ENCODE results near the gene JAG1.

JAG1 gene

GRCh38 chr20:10671919-10672623 lies 1.7 kb downstream of the JAG1 start:
- no peak for TF ChIP-seq TCF12 (IDR thresholded peaks at IDR 0.05; ENCODE audit: low read depth)
- no peak for TF ChIP-seq FOXM1 (IDR thresholded peaks at IDR 0.05; ENCODE audit: borderline replicate concordance, low read depth)
- peak; percentile 74 for TF ChIP-seq EGR1 (IDR thresholded peaks at IDR 0.05)
- no peak for TF ChIP-seq TEAD4 (IDR thresholded peaks at IDR 0.05)
- TF ChIP-seq NFIC (IDR thresholded peaks at IDR 0.05), result peak; percentile 33; the same call in 1 of the 2 replicates

- TF ChIP-seq NFIC (IDR thresholded peaks at IDR 0.05) (peak; percentile 47), USF1 (IDR thresholded peaks at IDR 0.05) (peak; percentile 72), MAX (IDR thresholded peaks at IDR 0.05) (peak; percentile 91), TCF12 (IDR thresholded peaks at IDR 0.05; ENCODE audit: low read depth) (peak; percentile 42; the same call in 1 of the 2 replicates), RAD21 (IDR thresholded peaks at IDR 0.05; ENCODE audit: low read depth) (peak; percentile 35), CEBPB (IDR thresholded peaks at IDR 0.05) (peak; percentile 69), TAF1 (IDR thresholded peaks at IDR 0.05; ENCODE audit: low read depth) (no peak), TEAD4 (IDR thresholded peaks at IDR 0.05) (no peak)
Observed at GRCh38 chr20:10671221-10671918, 2.4 kb downstream of the JAG1 start.

GRCh38 chr20:10670501-10671220 lies 3.1 kb downstream of the JAG1 start:
- no peak for TF ChIP-seq TCF12 (IDR thresholded peaks at IDR 0.05; ENCODE audit: low read depth)
- TF ChIP-seq REST (IDR thresholded peaks at IDR 0.05; ENCODE audit: low read depth), result no peak
- TF ChIP-seq NFIC (IDR thresholded peaks at IDR 0.05), result no peak
- no peak for TF ChIP-seq ZBTB7A (IDR thresholded peaks at IDR 0.05; ENCODE audit: low read depth)
- no peak for TF ChIP-seq CREB1 (IDR thresholded peaks at IDR 0.05; ENCODE audit: low read depth)
- no peak for TF ChIP-seq TEAD4 (IDR thresholded peaks at IDR 0.05)
- no peak for TF ChIP-seq TAF1 (IDR thresholded peaks at IDR 0.05; ENCODE audit: low read depth)
- TF ChIP-seq YY1 (IDR thresholded peaks at IDR 0.05; ENCODE audit: low read depth), result no peak
- no peak for TF ChIP-seq EP300 (IDR thresholded peaks at IDR 0.05; ENCODE audit: borderline replicate concordance)
- no peak for TF ChIP-seq MAX (IDR thresholded peaks at IDR 0.05)
- no peak for TF ChIP-seq FOXM1 (IDR thresholded peaks at IDR 0.05; ENCODE audit: borderline replicate concordance, low read depth)
- no peak for TF ChIP-seq EGR1 (IDR thresholded peaks at IDR 0.05)

GRCh38 chr20:10669843-10670446 lies 3.9 kb downstream of the JAG1 start:
- TF ChIP-seq CREB1 (IDR thresholded peaks at IDR 0.05; ENCODE audit: low read depth), result no peak
- TF ChIP-seq TCF12 (IDR thresholded peaks at IDR 0.05; ENCODE audit: low read depth), result no peak
- TF ChIP-seq YY1 (IDR thresholded peaks at IDR 0.05; ENCODE audit: low read depth), result no peak
- no peak for TF ChIP-seq FOXM1 (IDR thresholded peaks at IDR 0.05; ENCODE audit: borderline replicate concordance, low read depth)
- no peak for TF ChIP-seq REST (IDR thresholded peaks at IDR 0.05; ENCODE audit: low read depth)
- TF ChIP-seq TEAD4 (IDR thresholded peaks at IDR 0.05), result no peak
- no peak for TF ChIP-seq RAD21 (IDR thresholded peaks at IDR 0.05; ENCODE audit: low read depth)
- no peak for TF ChIP-seq NFIC (IDR thresholded peaks at IDR 0.05)
- no peak for TF ChIP-seq CEBPB (IDR thresholded peaks at IDR 0.05)
- no peak for TF ChIP-seq MAX (IDR thresholded peaks at IDR 0.05)

- TF ChIP-seq EGR1 (IDR thresholded peaks at IDR 0.05), result no peak
- no peak for TF ChIP-seq RAD21 (IDR thresholded peaks at IDR 0.05; ENCODE audit: low read depth)
- TF ChIP-seq TAF1 (IDR thresholded peaks at IDR 0.05; ENCODE audit: low read depth), result no peak
- no peak for TF ChIP-seq REST (IDR thresholded peaks at IDR 0.05; ENCODE audit: low read depth)
- TF ChIP-seq MAX (IDR thresholded peaks at IDR 0.05), result no peak
- no peak for TF ChIP-seq YY1 (IDR thresholded peaks at IDR 0.05; ENCODE audit: low read depth)
- TF ChIP-seq TCF12 (IDR thresholded peaks at IDR 0.05; ENCODE audit: low read depth), result no peak
- TF ChIP-seq NFIC (IDR thresholded peaks at IDR 0.05), result no peak
- TF ChIP-seq FOXM1 (IDR thresholded peaks at IDR 0.05; ENCODE audit: borderline replicate concordance, low read depth), result no peak
- TF ChIP-seq CEBPB (IDR thresholded peaks at IDR 0.05), result no peak
Observed at GRCh38 chr20:10668677-10669368, 5.0 kb downstream of the JAG1 start.

Data from Ishikawa (cell line).